ENCODE results near the gene NEURL1.

DNA sequence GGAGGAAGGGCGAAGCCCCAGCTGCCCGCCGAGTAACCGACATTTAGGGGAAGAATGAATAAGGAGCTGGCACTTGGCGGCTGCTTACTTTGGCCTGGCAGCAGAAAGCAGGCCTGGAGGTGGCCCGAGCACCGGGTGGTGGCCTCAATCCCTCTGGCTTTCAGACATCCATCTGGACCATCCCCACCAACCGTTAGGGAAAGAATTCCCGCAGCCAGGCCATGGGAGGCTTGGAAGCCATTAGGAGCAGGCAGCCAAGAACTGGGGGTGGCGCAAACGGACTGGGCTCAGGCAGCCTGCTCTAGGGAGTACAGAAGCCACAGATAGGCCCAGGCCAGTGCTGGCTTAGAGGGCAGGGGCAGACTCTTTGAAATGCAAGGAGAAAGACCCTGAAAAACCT is 132.7 kb downstream of the NEURL1 start:
- no peak for TF ChIP-seq BHLHE40 (IDR thresholded peaks at IDR 0.05; ENCODE audit: borderline replicate concordance in 1 of 2, low read depth in 2 of 2, low read length in 1 of 2)
- TF ChIP-seq, protein P1, sequence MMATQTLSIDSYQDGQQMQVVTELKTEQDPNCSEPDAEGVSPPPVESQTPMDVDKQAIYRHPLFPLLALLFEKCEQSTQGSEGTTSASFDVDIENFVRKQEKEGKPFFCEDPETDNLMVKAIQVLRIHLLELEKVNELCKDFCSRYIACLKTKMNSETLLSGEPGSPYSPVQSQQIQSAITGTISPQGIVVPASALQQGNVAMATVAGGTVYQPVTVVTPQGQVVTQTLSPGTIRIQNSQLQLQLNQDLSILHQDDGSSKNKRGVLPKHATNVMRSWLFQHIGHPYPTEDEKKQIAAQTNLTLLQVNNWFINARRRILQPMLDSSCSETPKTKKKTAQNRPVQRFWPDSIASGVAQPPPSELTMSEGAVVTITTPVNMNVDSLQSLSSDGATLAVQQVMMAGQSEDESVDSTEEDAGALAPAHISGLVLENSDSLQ (IDR thresholded peaks at IDR 0.05) = no peak
- TF ChIP-seq, protein P2, sequence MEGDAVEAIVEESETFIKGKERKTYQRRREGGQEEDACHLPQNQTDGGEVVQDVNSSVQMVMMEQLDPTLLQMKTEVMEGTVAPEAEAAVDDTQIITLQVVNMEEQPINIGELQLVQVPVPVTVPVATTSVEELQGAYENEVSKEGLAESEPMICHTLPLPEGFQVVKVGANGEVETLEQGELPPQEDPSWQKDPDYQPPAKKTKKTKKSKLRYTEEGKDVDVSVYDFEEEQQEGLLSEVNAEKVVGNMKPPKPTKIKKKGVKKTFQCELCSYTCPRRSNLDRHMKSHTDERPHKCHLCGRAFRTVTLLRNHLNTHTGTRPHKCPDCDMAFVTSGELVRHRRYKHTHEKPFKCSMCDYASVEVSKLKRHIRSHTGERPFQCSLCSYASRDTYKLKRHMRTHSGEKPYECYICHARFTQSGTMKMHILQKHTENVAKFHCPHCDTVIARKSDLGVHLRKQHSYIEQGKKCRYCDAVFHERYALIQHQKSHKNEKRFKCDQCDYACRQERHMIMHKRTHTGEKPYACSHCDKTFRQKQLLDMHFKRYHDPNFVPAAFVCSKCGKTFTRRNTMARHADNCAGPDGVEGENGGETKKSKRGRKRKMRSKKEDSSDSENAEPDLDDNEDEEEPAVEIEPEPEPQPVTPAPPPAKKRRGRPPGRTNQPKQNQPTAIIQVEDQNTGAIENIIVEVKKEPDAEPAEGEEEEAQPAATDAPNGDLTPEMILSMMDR (IDR thresholded peaks at IDR 0.05 in 2 of 3, conservative IDR thresholded peaks at IDR 0.05 in 1 of 3; ENCODE audit: control insufficient read depth in 2 of 3, extremely low read depth in 1 of 3, insufficient read depth in 1 of 3, low read depth in 3 of 3, low read length in 3 of 3) = no peak
- no peak for TF ChIP-seq FOXK2 (IDR thresholded peaks at IDR 0.05)
- TF ChIP-seq EZH2 (IDR thresholded peaks at IDR 0.05; ENCODE audit: borderline replicate concordance, control insufficient read depth, low read depth, low read length) = no peak

All from GM12878 (cell line).